Astrocyte (in vitro differentiated cells and primary cell): ENCODE measurements around the gene CTIF. TPM values are rescaled to one million over a fixed set of nuclear protein-coding genes. Genes with fewer than 3 reads are reported as not detected.

Experiments
- DNase-seq: peaks from one replicate; pipeline ENCODE4 v3.0.0-alpha.2; 2010; ENCODE audit warnings: low read depth
- FAIRE-seq: peaks from 2 replicates; lab custom pipeline; 2011; peaks lifted over from hg19 to GRCh38; lab: Jason Lieb, UNC
- H2AFZ ChIP-seq: 2 replicates; pipeline ENCODE4 v1.6.0; 2012; ENCODE audit warnings: low read depth, low read length, inconsistent platforms
- H3K27ac ChIP-seq: 2 replicates; pipeline ENCODE4 v1.5.1; 2011; ENCODE audit warnings: low read depth, low read length, inconsistent platforms
- H3K27me3 ChIP-seq: 2 replicates; pipeline ENCODE4 v1.6.0; 2011; ENCODE audit warnings: low read length, inconsistent platforms; ENCODE audit not compliant: insufficient read depth
- H3K36me3 ChIP-seq: 2 replicates; pipeline ENCODE4 v1.5.1; 2011; ENCODE audit warnings: low read length, inconsistent platforms; ENCODE audit not compliant: insufficient read depth
- H3K4me1 ChIP-seq: 2 replicates; pipeline ENCODE4 v1.5.1; 2011; ENCODE audit warnings: low read length, inconsistent platforms; ENCODE audit not compliant: insufficient read depth
- H3K4me2 ChIP-seq: 2 replicates; pipeline ENCODE4 v1.6.0; 2012; ENCODE audit warnings: low read length, inconsistent platforms
- H3K4me3 ChIP-seq: 2 replicates; pipeline ENCODE4 v1.5.1; 2011; ENCODE audit warnings: low read depth, mild to moderate bottlenecking, low read length, inconsistent platforms; ENCODE audit not compliant: insufficient read depth
- H3K79me2 ChIP-seq: 2 replicates; pipeline ENCODE4 v1.6.0; 2012; ENCODE audit warnings: mild to moderate bottlenecking, low read length, inconsistent platforms; ENCODE audit not compliant: insufficient read depth
- H3K9ac ChIP-seq: 2 replicates; pipeline ENCODE4 v1.6.0; 2012; ENCODE audit warnings: mild to moderate bottlenecking, low read length, inconsistent platforms
- H3K9me3 ChIP-seq: 2 replicates; pipeline ENCODE4 v1.5.1; 2012; ENCODE audit warnings: low read depth, mild to moderate bottlenecking, low read length, inconsistent platforms; ENCODE audit not compliant: insufficient read depth
- H4K20me1 ChIP-seq: 2 replicates; pipeline ENCODE4 v1.6.0; 2012; ENCODE audit warnings: low read length, inconsistent platforms; ENCODE audit not compliant: insufficient read depth
- H3K27ac Mint-ChIP-seq: one replicate; pipeline ENCODE4 v1.8.0; 2021; ENCODE audit warnings: mild to moderate bottlenecking, mixed read lengths; ENCODE audit not compliant: unreplicated experiment
- H3K27me3 Mint-ChIP-seq: one replicate; pipeline ENCODE4 v1.8.0; 2021; ENCODE audit warnings: low read depth, mixed read lengths; ENCODE audit not compliant: unreplicated experiment
- H3K36me3 Mint-ChIP-seq: one replicate; pipeline ENCODE4 v1.8.0; 2021; ENCODE audit warnings: low read depth, mixed read lengths; ENCODE audit not compliant: unreplicated experiment
- H3K4me1 Mint-ChIP-seq: one replicate; pipeline ENCODE4 v1.8.0; 2021; ENCODE audit warnings: low read depth, mixed read lengths; ENCODE audit not compliant: unreplicated experiment
- H3K4me3 Mint-ChIP-seq: one replicate; pipeline ENCODE4 v1.8.0; 2021; ENCODE audit warnings: mild to moderate bottlenecking, moderate library complexity, mixed read lengths; ENCODE audit not compliant: unreplicated experiment
- H3K9me3 Mint-ChIP-seq: one replicate; pipeline ENCODE4 v1.8.0; 2021; ENCODE audit warnings: mild to moderate bottlenecking, mixed read lengths; ENCODE audit not compliant: unreplicated experiment
- CTCF ChIP-seq: IDR thresholded peaks from 2 replicates; pipeline ENCODE4 v1.5.1; 2011; ENCODE audit warnings: low read depth, mild to moderate bottlenecking, inconsistent platforms, low read length, moderate library complexity; ENCODE audit not compliant: insufficient read depth
- EZH2 ChIP-seq: IDR thresholded peaks from 2 replicates; pipeline ENCODE4 v1.6.1; 2012; ENCODE audit warnings: mild to moderate bottlenecking, low read length, inconsistent platforms; ENCODE audit not compliant: insufficient read depth
- total RNA-seq: library from RNA; stranded (reverse); gene quantifications from 2 replicates; pipeline ENCODE4 v1.2.1, GENCODE V29; 2021

Gene CTIF
- total RNA-seq, 1 donor from 2014 or later = 101 TPM

- no peak overlapping the region for H3K4me3 ChIP-seq
- Mint-ChIP-seq H3K36me3 (peaks cover 48% of the 10 kb centered on the region), H3K27me3 (no peaks in the 10 kb centered on the region), H3K4me3 (no peak overlapping the region), H3K27ac (no peak overlapping the region), H3K4me1 (peaks cover 22% of the 10 kb centered on the region), H3K9me3 (no peaks in the 10 kb centered on the region)
- H3K4me1 ChIP-seq = peaks cover 10% of the 10 kb centered on the region
- no peaks in the 10 kb centered on the region for H3K27me3 ChIP-seq
- no peaks in the 10 kb centered on the region for H3K9me3 ChIP-seq
- H2AFZ ChIP-seq = no peak overlapping the region
- no peak overlapping the region for H3K9ac ChIP-seq
- no peak for TF ChIP-seq CTCF
- TF ChIP-seq EZH2 = no peak
- peaks cover 7% of the 10 kb centered on the region for H3K36me3 ChIP-seq
- H3K79me2 ChIP-seq = no peaks in the 10 kb centered on the region
- DNase-seq = no peak
- H3K4me2 ChIP-seq = no peak overlapping the region
- no peak overlapping the region for H3K27ac ChIP-seq
- no peak for FAIRE-seq
- peaks cover 13% of the 10 kb centered on the region for H4K20me1 ChIP-seq
Observed at GRCh38 chr18:48798334-48799245, 259.8 kb downstream of the CTIF start.

GRCh38 chr18:48799724-48800315, 261.0 kb downstream of the CTIF start:
- Histone ChIP-seq H2AFZ (no peak overlapping the region), H3K4me2 (no peak overlapping the region), H3K9ac (no peak overlapping the region), H3K4me1 (peaks cover 10% of the 10 kb centered on the region), H3K4me3 (no peak overlapping the region), H3K79me2 (no peaks in the 10 kb centered on the region), H3K27ac (no peak overlapping the region), H4K20me1 (peaks cover 7% of the 10 kb centered on the region), H3K27me3 (no peaks in the 10 kb centered on the region), H3K9me3 (no peaks in the 10 kb centered on the region), H3K36me3 (peaks cover 7% of the 10 kb centered on the region)
- Mint-ChIP-seq H3K36me3 (peaks cover 53% of the 10 kb centered on the region), H3K27ac (no peak overlapping the region), H3K4me1 (peaks cover 14% of the 10 kb centered on the region), H3K4me3 (no peak overlapping the region), H3K27me3 (no peaks in the 10 kb centered on the region), H3K9me3 (no peaks in the 10 kb centered on the region)
- FAIRE-seq (no peak), DNase-seq (no peak)
- TF ChIP-seq CTCF (no peak), EZH2 (no peak)

- Histone ChIP-seq H3K9ac (no peak overlapping the region), H4K20me1 (peaks cover 7% of the 10 kb centered on the region), H3K4me3 (no peak overlapping the region), H2AFZ (no peak overlapping the region), H3K27me3 (no peaks in the 10 kb centered on the region), H3K4me2 (no peak overlapping the region), H3K4me1 (peaks cover 10% of the 10 kb centered on the region), H3K79me2 (no peaks in the 10 kb centered on the region), H3K9me3 (no peaks in the 10 kb centered on the region), H3K27ac (no peak overlapping the region), H3K36me3 (peaks cover 7% of the 10 kb centered on the region)
- Mint-ChIP-seq H3K9me3 (no peaks in the 10 kb centered on the region), H3K4me3 (no peak overlapping the region), H3K27ac (no peak overlapping the region), H3K36me3 (peaks cover 57% of the 10 kb centered on the region), H3K4me1 (peaks cover 15% of the 10 kb centered on the region), H3K27me3 (no peaks in the 10 kb centered on the region)
- DNase-seq = no peak
- no peak for FAIRE-seq
- TF ChIP-seq CTCF (no peak), EZH2 (no peak)
Observed at GRCh38 chr18:48800466-48800865, 261.6 kb downstream of the CTIF start.
